GM23338 (cell line): ENCODE results near the gene ERRFI1.

ENCODE experiments used
- CREB1 ChIP-seq: fragments of 250-450 bp; sonication (Bioruptor Pico); IDR thresholded peaks from 2 replicates; pipeline ENCODE4 v1.5.0; 2020; ENCODE audit warnings: low read depth, mild to moderate bottlenecking, moderate library complexity
- EZH2 ChIP-seq: fragments of 200-600 bp; sonication (generic); IDR thresholded peaks from one replicate; pipeline ENCODE4 v1.8.0; 2017; ENCODE audit warnings: antibody characterized with exemption, mild to moderate bottlenecking, low read depth; ENCODE audit not compliant: unreplicated experiment
- EZH2phosphoT487 ChIP-seq: fragments of 200-600 bp; sonication (generic); IDR thresholded peaks from one replicate; pipeline ENCODE4 v1.8.1; 2018; ENCODE audit warnings: antibody characterized with exemption; ENCODE audit not compliant: unreplicated experiment
- JUNB ChIP-seq: IDR thresholded peaks from one replicate; pipeline ENCODE4 v1.6.1; 2016; ENCODE audit warnings: antibody characterized with exemption; ENCODE audit not compliant: unreplicated experiment
- NANOG ChIP-seq: IDR thresholded peaks from 2 replicates; pipeline ENCODE4 v1.6.1; 2016; ENCODE audit warnings: antibody characterized with exemption, borderline replicate concordance
- POLR2AphosphoS5 ChIP-seq: IDR thresholded peaks from 2 replicates; pipeline ENCODE4 v1.6.1; 2016; ENCODE audit warnings: antibody characterized with exemption, low read depth
- STAT1 ChIP-seq: IDR thresholded peaks from one replicate; pipeline ENCODE4 v1.6.1; 2016; ENCODE audit warnings: antibody characterized with exemption; ENCODE audit not compliant: unreplicated experiment
- ZNF114 ChIP-seq: fragments of 250-450 bp; sonication (Bioruptor Pico); IDR thresholded peaks from 2 replicates; pipeline ENCODE4 v1.5.0; 2020; ENCODE audit warnings: mild to moderate bottlenecking, moderate library complexity
- ZNF331 ChIP-seq: fragments of 250-450 bp; sonication (Bioruptor Pico); IDR thresholded peaks from 2 replicates; pipeline ENCODE4 v1.5.0; 2020; ENCODE audit warnings: low read depth, mild to moderate bottlenecking, moderate library complexity
- TF ChIP-seq, protein P1 (sequence below), 2 experiments: fragments of 200-600 bp in 1 of 2; sonication (generic) in 1 of 2; conservative IDR thresholded peaks; 2 replicates each; pipeline versions ENCODE4 v1.5.1 to v1.6.1; 2016 to 2017; ENCODE audit warnings: antibody characterized with exemption in 2 of 2, low read depth in 2 of 2, mild to moderate bottlenecking in 2 of 2, moderate library complexity in 1 of 2
- TF ChIP-seq, protein P2 (sequence below): IDR thresholded peaks from one replicate; pipeline ENCODE4 v1.6.1; 2018; ENCODE audit warnings: antibody characterized with exemption; ENCODE audit not compliant: unreplicated experiment
- TF ChIP-seq, protein P3 (sequence below): IDR thresholded peaks from 2 replicates; pipeline ENCODE4 v1.6.1; 2016; ENCODE audit warnings: antibody characterized with exemption
- TF ChIP-seq, protein P4 (sequence below): fragments of 250-450 bp; sonication (Bioruptor Pico); IDR thresholded peaks from 2 replicates; pipeline ENCODE4 v1.5.0; 2020; ENCODE audit warnings: mild to moderate bottlenecking, moderate library complexity

DNA sequence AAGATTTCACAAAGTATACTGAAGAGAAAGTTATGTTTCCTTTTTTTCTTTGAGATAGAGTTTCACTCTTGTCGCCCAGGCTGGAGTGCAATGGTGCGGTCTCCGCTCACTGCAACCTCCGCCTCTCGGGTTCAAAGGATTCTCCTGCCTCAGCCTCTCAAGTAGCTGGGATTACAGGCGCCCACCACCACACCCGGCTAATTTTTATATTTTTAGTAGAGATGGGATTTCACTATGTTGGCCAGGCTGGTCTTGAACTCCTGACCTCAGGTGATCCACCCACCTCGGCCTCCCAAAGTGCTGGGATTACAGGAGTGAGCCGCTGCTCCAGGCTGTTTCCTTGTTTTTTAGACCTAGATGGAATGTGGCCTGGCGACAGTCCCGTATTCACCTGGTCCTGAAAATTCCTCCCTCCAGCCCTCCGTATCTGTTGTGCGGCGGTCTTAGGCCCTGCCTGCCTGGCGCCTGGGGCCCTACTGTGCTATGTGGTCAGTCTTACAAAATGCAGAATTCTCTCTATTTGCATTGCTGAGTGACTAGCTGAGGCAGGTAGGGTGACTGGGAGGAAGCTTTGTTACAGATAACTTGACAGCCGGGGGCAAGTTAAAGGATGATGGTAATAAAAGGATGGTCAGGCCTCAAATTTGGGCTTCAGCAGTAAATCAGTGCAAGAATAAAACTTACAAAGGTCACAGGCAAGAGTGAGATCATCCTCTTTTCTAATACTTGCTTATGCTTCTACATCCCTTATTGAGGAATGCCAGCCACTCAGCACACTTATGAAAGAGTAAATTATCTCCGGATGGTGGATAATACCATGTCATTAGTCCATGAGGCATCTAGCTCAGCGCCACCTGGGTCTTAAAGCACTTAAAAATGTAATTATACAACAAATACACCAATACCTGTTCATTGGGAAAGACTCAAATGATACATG, 34.3 kb downstream of the ERRFI1 start:
- TF ChIP-seq POLR2AphosphoS5 (peak; percentile 26; the same call in 1 of the 2 replicates), EZH2phosphoT487 (no peak), EZH2 (no peak), JUNB (no peak), ZNF331 (CRISPR knock-in tag) (no peak), STAT1 (no peak), ZNF114 (CRISPR knock-in tag) (peak; percentile 59; the same call in 1 of the 2 replicates), CREB1 (CRISPR knock-in tag) (0 out of 2 replicates have a peak, but pooled peaks have one; percentile 20), NANOG (0 out of 2 replicates have a peak, but pooled peaks have one; percentile 6)
- TF ChIP-seq, protein P1, sequence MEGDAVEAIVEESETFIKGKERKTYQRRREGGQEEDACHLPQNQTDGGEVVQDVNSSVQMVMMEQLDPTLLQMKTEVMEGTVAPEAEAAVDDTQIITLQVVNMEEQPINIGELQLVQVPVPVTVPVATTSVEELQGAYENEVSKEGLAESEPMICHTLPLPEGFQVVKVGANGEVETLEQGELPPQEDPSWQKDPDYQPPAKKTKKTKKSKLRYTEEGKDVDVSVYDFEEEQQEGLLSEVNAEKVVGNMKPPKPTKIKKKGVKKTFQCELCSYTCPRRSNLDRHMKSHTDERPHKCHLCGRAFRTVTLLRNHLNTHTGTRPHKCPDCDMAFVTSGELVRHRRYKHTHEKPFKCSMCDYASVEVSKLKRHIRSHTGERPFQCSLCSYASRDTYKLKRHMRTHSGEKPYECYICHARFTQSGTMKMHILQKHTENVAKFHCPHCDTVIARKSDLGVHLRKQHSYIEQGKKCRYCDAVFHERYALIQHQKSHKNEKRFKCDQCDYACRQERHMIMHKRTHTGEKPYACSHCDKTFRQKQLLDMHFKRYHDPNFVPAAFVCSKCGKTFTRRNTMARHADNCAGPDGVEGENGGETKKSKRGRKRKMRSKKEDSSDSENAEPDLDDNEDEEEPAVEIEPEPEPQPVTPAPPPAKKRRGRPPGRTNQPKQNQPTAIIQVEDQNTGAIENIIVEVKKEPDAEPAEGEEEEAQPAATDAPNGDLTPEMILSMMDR (conservative IDR thresholded peaks at IDR 0.05; ENCODE audit: low read depth in 2 of 2), result no peak
- TF ChIP-seq, protein P2, sequence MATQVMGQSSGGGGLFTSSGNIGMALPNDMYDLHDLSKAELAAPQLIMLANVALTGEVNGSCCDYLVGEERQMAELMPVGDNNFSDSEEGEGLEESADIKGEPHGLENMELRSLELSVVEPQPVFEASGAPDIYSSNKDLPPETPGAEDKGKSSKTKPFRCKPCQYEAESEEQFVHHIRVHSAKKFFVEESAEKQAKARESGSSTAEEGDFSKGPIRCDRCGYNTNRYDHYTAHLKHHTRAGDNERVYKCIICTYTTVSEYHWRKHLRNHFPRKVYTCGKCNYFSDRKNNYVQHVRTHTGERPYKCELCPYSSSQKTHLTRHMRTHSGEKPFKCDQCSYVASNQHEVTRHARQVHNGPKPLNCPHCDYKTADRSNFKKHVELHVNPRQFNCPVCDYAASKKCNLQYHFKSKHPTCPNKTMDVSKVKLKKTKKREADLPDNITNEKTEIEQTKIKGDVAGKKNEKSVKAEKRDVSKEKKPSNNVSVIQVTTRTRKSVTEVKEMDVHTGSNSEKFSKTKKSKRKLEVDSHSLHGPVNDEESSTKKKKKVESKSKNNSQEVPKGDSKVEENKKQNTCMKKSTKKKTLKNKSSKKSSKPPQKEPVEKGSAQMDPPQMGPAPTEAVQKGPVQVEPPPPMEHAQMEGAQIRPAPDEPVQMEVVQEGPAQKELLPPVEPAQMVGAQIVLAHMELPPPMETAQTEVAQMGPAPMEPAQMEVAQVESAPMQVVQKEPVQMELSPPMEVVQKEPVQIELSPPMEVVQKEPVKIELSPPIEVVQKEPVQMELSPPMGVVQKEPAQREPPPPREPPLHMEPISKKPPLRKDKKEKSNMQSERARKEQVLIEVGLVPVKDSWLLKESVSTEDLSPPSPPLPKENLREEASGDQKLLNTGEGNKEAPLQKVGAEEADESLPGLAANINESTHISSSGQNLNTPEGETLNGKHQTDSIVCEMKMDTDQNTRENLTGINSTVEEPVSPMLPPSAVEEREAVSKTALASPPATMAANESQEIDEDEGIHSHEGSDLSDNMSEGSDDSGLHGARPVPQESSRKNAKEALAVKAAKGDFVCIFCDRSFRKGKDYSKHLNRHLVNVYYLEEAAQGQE, result no peak
- TF ChIP-seq, protein P3, sequence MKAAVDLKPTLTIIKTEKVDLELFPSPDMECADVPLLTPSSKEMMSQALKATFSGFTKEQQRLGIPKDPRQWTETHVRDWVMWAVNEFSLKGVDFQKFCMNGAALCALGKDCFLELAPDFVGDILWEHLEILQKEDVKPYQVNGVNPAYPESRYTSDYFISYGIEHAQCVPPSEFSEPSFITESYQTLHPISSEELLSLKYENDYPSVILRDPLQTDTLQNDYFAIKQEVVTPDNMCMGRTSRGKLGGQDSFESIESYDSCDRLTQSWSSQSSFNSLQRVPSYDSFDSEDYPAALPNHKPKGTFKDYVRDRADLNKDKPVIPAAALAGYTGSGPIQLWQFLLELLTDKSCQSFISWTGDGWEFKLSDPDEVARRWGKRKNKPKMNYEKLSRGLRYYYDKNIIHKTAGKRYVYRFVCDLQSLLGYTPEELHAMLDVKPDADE, result no peak
- TF ChIP-seq, protein P4, sequence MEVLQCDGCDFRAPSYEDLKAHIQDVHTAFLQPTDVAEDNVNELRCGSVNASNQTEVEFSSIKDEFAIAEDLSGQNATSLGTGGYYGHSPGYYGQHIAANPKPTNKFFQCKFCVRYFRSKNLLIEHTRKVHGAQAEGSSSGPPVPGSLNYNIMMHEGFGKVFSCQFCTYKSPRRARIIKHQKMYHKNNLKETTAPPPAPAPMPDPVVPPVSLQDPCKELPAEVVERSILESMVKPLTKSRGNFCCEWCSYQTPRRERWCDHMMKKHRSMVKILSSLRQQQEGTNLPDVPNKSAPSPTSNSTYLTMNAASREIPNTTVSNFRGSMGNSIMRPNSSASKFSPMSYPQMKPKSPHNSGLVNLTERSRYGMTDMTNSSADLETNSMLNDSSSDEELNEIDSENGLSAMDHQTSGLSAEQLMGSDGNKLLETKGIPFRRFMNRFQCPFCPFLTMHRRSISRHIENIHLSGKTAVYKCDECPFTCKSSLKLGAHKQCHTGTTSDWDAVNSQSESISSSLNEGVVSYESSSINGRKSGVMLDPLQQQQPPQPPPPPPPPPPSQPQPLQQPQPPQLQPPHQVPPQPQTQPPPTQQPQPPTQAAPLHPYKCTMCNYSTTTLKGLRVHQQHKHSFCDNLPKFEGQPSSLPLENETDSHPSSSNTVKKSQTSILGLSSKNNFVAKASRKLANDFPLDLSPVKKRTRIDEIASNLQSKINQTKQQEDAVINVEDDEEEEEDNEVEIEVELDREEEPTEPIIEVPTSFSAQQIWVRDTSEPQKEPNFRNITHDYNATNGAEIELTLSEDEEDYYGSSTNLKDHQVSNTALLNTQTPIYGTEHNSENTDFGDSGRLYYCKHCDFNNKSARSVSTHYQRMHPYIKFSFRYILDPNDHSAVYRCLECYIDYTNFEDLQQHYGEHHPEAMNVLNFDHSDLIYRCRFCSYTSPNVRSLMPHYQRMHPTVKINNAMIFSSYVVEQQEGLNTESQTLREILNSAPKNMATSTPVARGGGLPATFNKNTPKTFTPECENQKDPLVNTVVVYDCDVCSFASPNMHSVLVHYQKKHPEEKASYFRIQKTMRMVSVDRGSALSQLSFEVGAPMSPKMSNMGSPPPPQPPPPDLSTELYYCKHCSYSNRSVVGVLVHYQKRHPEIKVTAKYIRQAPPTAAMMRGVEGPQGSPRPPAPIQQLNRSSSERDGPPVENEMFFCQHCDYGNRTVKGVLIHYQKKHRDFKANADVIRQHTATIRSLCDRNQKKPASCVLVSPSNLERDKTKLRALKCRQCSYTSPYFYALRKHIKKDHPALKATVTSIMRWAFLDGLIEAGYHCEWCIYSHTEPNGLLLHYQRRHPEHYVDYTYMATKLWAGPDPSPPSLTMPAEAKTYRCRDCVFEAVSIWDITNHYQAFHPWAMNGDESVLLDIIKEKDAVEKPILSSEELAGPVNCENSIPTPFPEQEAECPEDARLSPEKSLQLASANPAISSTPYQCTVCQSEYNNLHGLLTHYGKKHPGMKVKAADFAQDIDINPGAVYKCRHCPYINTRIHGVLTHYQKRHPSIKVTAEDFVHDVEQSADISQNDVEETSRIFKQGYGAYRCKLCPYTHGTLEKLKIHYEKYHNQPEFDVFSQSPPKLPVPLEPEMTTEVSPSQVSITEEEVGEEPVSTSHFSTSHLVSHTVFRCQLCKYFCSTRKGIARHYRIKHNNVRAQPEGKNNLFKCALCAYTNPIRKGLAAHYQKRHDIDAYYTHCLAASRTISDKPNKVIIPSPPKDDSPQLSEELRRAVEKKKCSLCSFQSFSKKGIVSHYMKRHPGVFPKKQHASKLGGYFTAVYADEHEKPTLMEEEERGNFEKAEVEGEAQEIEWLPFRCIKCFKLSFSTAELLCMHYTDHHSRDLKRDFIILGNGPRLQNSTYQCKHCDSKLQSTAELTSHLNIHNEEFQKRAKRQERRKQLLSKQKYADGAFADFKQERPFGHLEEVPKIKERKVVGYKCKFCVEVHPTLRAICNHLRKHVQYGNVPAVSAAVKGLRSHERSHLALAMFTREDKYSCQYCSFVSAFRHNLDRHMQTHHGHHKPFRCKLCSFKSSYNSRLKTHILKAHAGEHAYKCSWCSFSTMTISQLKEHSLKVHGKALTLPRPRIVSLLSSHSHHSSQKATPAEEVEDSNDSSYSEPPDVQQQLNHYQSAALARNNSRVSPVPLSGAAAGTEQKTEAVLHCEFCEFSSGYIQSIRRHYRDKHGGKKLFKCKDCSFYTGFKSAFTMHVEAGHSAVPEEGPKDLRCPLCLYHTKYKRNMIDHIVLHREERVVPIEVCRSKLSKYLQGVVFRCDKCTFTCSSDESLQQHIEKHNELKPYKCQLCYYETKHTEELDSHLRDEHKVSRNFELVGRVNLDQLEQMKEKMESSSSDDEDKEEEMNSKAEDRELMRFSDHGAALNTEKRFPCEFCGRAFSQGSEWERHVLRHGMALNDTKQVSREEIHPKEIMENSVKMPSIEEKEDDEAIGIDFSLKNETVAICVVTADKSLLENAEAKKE (CRISPR knock-in tag), result no peak
